ENCODE data around the gene EGFR.

Gene EGFR

DNA sequence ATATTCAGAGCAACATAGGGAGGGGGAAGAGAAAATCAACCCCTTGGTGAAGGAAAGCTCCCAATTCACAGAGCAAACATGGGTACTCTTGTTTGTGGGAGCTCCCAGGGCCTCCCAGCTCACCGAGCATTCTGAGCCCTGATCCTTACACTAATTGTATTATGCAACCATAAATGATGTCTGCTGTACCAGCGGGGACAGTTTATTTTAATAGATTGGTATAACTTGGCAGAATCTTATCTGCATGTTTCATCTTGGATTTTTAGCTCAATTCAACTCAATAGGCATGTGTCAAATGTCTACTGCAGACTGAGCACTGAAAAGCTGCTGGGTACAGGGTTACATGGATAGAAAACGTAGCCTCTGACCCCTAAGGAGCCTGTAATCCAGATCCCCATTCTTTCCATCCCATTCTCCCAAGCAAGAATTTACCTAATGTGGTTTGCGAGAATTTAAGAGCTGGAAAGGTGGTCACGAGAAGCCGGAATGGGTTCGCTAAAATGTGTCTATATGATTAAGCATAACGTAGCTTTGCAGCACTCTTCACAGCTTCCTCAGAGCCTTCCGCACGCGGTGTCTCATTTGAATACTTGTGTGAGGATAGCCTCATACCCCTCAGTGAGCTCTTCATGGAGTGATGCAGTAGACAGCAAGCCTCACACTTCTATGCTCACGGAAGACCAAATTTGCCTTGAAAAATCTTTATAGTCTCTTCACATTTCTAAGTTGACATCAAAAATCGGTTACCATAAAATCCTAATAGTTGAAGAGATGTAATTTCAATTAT lies 18.3 kb downstream of the EGFR start:
- no peak for DNase-seq (ENCODE audit: low read depth)

DNA sequence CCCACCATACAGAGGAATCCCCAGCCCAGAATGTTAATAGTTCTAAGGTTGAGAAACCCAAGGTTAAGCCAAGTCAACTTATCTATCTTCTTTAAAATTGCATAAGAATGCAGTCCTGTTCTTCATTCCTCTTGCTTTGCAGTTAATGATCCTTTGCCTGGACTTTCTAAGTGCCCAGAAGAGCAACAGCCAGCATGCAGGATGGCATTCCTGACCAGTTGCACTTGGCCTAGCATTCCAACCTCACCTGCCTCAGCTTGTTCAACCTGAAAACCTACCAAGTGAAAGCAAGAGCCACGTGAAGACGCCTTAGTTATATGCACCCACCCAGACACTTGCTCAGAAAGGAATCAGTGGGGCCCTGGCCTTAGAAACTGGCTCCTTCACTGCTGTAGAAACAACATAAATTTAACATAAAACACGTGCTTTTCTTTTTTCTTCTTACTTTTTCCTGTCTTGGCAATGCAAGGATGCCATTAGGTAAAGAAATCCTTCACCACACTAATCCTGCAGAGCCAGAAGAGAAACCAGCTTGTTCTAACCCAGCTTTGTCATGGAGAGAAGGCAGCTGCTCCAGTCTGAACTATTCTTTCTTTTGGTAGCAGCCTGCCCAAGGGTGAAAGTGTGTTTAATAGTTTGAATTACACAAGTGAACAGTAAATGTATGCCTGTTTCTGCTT lies 25.0 kb downstream of the EGFR start:
- no peak for DNase-seq (ENCODE audit: low read depth)

DNA sequence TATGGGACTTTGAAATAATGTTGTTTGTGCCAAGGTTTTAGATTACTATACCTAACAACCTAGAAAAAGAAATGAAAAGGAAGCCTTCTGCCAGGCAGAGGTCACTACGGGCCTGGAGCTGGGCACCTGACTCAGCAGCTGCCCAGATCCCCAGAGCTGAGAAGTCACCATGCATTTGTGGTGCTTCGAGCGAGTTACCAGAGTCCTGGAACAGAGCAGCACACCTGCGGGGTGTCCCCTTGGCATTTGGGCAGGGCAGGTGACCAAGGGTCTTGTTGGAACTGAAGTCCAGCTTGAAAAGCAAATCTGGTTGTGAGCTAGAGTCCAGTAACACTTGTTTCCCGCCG lies 25.5 kb downstream of the EGFR start:
- no peak for DNase-seq (ENCODE audit: low read depth)

DNA sequence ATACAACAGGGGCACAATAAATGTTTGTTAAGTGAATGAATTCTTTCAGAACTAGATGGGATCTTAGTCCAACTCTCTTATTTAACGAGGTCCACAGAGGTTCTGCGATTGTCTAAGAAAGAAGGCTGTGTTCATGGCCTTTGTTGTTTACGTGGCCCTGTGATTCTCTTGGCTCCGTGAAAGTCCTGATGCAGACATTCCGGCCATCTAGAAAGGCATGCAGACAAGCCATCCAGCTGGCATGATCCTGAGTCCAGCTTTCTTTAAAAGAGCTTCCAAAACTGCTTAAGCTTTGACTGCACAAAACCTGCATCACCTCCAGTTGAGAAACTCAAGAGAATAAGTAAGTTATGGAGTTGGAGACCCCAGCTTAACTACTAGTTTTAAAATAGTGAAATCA lies 26.0 kb downstream of the EGFR start:
- no peak for DNase-seq (ENCODE audit: low read depth)

DNA sequence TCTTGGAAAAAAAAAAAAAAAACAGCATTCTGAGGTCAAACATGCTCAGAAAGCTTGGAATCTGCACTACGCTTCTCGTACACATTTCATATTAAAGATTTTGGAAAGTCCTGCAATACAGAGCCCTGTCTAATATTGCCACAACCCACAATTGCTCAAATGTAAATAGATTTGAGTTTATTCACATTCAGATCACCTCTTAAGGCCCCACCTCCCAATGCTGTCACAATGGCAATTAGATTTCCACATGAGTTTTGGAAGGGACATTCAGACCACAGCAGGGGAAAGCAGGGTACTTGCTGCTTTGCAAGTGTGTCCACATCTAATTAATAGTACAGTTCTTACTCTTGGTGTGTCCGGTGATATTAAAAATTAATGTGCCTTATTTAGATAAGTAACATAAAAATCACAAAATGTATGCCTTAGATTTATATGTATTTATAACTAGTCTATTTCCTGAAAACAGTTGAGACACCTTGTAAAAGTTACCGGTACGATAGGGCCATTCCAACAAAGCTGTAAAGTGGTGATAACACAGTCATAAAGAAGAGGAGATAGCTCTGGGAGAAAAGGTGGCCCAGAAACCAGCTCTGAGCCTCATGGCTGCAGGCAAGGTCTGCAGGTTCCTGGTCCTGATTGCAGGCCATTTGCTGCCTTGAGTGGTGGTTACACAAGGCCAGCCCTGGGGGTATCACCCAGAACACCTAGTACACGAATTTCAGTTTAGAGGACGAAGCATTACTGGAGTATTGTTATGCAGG lies 27.9 kb downstream of the EGFR start:
- DNase-seq (ENCODE audit: low read depth): no peak

DNA sequence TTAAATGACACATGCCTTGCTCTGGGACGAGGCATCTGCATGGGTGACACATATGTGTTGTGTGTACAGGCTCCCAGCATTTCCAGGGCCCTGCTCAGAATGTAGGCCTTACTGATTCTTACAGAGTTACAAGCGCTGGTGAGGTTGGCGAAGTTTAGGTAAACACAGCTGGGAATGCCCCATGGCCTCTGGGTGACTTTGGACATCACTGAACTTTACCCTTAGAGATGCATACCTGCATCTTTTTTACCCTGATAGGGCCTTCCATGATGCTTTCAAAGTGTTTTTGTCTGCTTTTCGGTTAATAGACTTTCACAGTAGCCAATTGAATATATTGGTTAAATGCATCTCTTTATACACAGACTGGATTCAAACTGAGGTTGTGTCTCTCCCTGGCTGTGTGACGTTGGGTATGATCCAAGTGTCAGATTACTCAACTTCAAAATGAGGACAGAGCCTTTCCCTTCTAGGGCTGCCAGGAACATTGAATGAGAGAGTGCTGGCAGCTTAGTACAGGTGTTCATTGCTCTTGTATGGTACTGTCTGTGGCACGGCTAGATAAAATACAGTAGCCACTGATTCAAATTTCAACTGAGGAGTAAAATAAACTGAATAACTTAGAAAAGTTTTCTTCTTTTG lies 29.5 kb downstream of the EGFR start:
- no peak for DNase-seq (ENCODE audit: low read depth)

DNA sequence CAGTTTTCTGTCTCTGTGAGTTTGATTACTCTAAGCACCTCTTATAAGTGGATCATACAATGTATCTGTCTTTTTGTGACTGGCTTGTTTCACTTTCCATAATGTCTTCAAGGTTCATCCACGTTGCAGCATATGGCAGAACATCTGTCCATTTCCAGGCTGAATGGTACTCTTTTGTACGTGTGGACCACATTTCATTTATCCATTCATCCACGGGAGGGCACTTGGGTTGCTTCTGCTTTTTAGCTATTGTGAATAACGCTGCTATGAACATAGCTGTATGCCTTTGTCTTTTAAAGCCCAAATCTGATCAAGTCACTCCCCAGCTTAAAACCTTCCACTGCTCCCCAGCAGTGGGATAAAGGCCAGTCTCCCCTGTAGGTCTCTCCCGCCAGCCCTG lies 31.5 kb downstream of the EGFR start:
- no peak for DNase-seq (ENCODE audit: low read depth)

DNA sequence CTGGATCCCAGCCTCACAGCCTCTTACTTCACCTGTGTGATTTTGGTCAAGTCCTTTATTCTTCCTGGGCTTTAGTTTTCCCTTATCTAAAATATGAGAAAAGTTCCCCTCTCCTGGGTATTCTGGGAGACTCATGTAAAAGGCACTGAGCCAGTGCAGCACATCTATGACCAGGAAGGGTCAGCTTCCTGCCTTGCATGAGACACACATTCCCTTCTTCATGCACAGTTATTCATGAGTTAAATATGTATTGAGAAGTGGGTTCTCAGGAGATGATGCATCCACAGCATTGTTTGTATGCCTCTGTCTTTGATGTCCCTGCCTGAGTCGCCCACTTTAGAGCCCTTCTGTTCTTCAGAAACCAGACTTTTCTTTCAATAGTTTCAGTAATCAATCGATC lies 33.3 kb downstream of the EGFR start:
- DNase-seq (ENCODE audit: low read depth): no peak

DNA sequence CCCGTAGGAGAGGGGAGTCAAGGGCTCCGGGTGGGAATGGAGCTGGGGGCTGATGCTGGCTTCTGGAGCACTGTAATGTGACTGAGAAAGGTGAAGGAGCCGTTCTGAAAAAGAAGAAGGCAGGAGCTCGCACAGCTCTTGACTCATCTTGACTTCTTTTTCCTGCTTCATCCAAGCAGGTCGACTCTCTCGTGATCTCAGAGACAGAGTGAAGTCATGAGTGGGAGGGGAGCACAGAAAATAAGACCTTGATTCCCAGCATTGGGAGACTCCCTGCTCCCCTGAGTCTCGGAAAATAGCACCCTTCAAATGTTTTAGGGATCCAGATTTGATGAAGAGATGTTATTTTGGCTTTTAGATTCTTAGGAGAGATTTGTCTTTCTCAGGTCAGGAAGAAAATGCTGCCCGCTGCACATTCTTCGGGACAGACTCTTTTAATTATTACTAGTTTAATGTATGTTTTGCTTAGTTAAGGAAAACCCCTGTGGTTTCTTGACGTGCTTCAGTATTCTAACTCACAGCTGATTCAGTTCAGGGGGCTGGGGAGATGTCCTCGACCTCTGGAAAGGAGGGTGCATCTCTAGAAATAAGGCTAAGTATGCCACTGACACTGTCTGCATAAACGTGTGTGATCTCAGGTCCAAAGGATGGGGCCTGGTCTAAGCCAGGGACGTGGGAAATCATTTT lies 34.1 kb downstream of the EGFR start:
- DNase-seq (ENCODE audit: low read depth): no peak

DNA sequence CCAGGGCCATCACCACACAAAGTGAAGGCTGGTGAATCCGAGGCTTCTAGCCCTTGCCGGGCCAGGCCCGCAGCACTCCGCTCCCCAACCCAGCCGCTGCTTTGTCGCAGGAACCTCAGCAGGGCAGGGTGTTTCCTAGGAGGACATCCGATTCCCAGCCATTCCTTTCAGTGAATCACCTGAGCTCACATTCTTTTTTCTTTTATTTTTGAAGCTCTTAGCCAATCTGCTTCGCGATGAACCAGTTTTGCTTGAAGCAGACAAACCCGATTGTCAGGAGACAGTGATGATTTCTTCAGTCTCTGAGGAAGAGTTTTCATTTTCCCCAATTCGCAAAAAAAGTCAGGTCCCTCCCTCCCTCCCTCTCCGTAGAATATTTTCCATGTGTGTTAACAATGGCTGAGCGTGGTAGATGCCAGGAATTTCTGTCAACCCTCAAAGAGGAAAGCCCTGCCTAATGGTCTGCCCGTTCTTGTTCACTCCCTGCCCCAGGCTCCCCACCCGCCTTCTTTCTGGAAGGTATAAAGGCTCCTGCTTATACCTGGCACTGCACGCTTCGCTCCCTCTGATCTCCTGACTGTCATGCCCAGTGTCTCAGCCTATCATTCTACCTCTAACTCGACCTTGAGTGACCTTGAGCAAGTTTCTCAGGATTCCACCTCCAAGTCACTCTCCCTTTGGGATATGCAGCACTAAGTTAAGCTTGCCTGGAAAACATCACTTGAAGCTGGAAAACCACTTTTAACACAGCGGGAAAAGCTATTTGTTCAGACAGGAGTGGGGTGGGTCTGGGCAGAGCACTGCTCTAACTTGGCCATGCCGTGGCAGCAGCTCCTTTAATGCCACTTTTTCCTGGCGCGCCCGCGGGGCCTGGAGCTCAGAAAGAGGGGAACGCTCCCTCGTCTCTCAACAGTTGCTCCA lies 35.1 kb downstream of the EGFR start:
- no peak for DNase-seq (ENCODE audit: low read depth)

DNA sequence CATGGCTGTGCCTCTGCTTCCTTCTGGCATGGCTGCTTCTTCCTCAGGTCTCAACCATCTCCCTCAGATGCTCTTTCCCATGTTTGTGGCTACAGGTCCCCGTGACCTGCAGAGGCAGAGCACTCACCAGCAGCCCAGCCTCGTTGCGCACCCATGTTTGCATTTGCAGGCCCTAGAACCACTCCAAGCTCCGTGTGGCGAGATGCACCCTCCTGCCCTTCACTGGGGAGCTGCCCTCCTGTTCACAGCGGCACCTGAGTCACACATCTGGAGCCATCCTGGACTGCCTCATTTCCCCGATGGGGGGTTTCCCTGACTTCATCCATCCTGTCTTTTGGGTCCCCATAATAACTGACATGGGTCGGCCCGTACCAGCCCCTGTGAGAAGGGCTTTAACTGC lies 35.9 kb downstream of the EGFR start:
- no peak for DNase-seq (ENCODE audit: low read depth)

DNA sequence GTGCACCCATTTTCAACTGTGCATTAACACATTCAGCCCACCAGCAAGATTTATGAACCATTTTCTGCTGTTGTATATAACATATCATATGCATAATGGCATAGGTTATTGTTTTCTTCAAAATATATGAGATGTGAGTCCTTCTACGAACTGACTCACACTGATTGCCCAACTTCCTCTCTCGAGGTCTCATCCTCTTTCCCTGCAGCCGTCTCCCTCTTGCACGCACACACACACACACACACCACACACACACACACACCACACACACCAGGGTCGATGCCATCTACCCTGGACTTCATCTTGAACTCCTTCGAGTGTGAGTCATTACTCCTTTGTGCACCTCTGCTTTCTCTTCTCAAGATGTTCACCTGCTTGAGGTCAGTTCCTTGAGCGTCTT lies 36.7 kb downstream of the EGFR start:
- no peak for DNase-seq (ENCODE audit: low read depth)

DNA sequence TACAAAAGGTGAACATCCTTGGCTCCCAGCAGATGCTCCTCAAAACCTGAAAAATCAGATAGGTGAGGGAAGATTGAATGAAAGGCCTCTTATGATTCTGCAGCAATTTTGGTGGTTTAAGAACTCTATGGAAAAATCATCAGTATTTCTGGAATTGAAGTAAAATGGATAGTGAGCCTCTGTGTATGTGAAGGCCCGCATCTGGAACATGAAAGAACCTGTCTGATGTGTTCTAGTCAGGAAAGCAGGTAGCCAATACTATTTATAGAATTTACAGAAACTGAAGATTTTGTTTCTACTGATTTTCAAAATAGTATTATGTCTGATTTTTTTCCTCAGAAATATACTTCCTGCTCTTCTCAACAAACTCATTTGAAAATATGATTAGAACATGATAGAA lies 37.3 kb downstream of the EGFR start:
- DNase-seq (ENCODE audit: low read depth): no peak

DNA sequence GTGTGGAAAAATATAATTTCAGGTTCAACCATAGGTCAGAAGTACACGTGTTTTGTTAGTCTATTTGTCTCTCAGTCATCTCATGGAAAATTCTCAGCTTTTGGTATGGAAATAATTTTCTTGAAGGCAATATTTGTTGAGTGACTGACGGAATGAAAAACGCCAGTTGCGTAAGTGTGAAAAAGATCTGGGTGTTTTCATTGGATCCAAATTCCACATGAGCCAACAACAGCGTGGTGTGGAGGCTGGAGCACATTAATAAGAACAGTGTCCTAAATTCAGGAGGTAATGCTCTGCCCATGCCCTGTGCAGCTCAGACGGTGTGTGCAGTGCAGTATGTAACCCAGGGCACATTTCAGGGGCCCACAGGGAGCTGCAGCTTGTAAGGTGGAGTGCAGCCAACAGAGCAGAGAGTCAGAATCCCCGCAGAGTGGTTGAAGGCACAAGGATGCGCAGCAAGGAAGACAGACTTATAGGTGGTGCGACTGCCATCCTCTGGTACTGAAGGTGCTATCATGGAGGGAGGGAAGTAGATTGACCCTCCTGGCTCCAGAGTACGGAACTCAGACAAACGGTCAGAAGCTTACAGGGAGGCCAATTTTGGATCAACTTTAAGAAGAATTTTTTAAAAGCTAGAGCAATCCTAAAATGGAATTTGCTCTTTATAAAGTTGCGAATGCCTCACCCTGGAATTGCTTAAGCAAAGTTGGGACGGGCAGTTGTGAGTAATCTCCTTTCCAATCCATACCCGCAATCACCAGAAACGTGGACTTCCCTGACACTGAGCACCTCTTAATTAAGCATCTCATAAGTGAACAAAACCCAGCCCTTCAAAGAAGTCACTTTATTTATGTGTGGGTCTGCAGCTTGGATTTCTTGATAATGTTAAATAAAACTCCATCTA lies 38.0 kb downstream of the EGFR start:
- DNase-seq (ENCODE audit: low read depth): no peak

DNA sequence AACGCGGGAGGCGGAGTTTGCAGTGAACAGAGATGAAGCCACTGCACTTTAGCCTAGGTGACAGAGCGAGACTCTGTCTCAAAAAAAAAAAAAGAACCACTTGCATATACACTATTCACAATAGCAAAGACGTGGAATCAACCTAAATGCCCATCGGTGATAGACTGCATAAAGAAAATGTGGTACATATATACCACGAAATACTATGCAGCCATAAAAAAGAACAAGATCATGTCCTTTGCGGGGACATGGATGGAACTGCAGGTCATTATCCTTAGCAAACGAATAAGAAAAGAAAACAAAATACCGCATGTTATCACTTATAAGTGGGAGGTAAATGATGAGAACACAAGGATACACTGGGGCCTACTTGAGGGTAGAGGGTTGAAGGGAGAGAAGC lies 39.5 kb downstream of the EGFR start:
- no peak for DNase-seq (ENCODE audit: low read depth)

DNA sequence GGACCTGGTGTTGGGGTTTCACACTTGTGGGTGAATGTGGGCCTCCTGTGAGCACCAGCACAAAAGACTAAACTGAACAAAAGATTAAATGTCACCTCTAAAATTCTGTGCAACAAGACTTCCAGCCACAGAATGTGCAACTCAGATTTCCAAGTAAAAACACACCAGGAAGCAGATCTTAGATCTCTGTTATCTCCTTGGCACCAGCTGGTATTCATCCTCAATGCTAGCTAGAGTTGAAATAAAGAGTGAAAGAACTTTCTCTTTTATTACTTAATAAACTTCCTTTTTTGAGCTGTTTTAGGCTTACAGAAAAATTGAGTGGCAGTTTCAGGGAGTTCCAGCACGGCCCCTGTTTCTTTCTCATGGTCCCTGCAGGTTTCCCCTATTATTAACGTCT lies 40.2 kb downstream of the EGFR start:
- no peak for DNase-seq (ENCODE audit: low read depth)

DNA sequence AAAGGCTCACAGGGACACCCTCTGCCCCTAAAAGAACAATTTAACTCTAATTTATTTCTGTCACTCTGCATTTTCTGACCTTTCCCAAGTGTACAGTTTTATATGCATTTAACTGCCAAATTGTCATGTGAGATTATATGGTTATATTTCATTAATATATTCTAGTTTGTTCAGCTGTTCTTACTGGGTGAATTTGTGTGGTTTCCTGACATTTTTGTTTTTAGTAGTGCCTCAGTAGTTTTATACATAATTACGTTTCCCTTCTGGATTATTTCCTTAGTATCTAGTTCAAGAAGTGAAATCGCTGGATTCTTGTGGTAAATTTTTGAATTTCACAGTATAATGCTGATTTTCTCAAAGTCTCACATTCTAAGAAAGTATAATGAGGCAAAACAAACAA lies 41.3 kb downstream of the EGFR start:
- no peak for DNase-seq (ENCODE audit: low read depth)

DNA sequence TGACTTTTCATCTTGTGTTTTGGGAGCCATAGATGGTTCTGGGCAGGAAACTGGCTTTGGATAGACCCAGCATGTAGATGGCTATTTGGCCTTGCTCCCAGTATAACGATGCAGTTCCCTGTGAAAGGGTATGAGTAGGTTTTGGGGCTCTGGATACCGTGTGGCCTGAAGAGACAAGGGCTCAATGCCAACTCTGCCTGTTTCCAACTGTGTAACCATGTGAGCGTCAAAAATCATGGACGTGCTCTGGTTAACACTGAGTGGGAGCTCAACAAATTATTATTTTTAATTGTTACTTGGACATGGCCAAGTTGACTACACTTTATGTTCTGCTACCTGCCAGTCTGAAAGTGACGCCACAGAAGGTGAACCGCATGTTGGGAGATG lies 41.8 kb downstream of the EGFR start:
- DNase-seq (ENCODE audit: low read depth): no peak

DNA sequence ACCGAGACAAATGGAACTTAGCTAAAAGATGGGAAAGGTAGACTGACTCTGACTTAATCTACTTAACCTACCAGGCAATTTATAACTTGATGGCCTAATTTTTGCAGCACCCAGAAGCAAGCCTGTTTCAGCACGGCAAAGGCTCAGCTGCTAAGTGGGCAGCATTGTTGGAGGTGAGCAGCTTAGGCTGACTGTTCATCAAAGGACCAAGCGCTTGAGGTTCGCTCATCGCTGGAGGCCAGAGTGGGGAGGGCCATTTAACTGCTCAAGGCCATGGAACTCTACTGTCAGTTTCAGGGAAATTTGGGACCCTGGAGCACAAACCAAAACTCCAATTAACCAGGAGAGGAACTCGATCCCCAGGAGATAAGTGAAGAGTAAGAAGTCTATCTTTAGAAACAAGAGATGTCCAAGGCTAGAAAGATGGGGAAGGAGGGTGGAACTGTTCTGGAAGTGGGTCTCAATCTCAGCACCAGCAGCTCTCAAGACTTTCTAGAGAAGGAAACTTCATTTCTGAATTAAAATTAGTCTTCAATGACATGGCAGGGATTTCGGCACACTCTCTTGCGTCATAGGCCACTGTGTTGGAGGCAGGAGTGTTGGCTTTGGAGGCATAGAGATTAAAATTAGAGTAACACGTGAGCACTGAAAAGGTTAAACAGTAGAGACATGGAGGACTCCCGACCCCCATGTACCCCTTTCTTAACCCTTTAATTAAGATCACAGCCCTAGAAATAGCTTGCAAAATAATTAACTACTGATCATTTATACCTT lies 43.1 kb downstream of the EGFR start:
- no peak for DNase-seq (ENCODE audit: low read depth)
